Neural cell (in vitro differentiated cells): ENCODE measurements around the gene ELOVL2.

Experiments
- CTCF ChIP-seq: fragments of 450-650 bp; IDR thresholded peaks from 2 replicates; pipeline ENCODE4 v1.5.1; 2014; ENCODE audit warnings: antibody characterized with exemption, mild to moderate bottlenecking, moderate library complexity; ENCODE audit not compliant: poor library complexity, severe bottlenecking
- POLR2AphosphoS5 ChIP-seq: IDR thresholded peaks from 2 replicates; pipeline ENCODE4 v1.6.1; 2012
- RAD21 ChIP-seq: fragments of 450-650 bp; conservative IDR thresholded peaks from 2 replicates; pipeline ENCODE4 v1.6.1; 2014; ENCODE audit warnings: antibody characterized with exemption, mild to moderate bottlenecking, moderate library complexity
- SMC3 ChIP-seq: fragments of 450-650 bp; conservative IDR thresholded peaks from 2 replicates; pipeline ENCODE4 v1.6.1; 2014; ENCODE audit warnings: antibody characterized with exemption, mild to moderate bottlenecking, moderate library complexity; ENCODE audit not compliant: poor library complexity
- TAF1 ChIP-seq: IDR thresholded peaks from 2 replicates; pipeline ENCODE4 v1.6.1; 2012; ENCODE audit warnings: low read depth

- TF ChIP-seq POLR2AphosphoS5 (no peak), CTCF (no peak), SMC3 (no peak), TAF1 (no peak), RAD21 (no peak)
These were observed 67.5 kb downstream of the ELOVL2 start for GRCh38 chr6:10976571-10976970.
